ENCODE data around the gene RUFY4.

GRCh38 chr2:218041302-218042168 is 27.5 kb upstream of the RUFY4 start:
- TF ChIP-seq CTCF (conservative IDR thresholded peaks at IDR 0.05; ENCODE audit: low read length) (no peak), EZH2phosphoT487 (IDR thresholded peaks at IDR 0.05; ENCODE audit: borderline replicate concordance) (no peak)
